HG03432 (cell line): ENCODE data around the gene RNF6.

ENCODE experiments used
- ATAC-seq: cut with Tn5 transposase; IDR thresholded peaks from one replicate; pipeline ENCODE4 v1.9.1; 2021; ENCODE audit warnings: mild to moderate bottlenecking, moderate library complexity; ENCODE audit not compliant: unreplicated experiment

Gene RNF6

DNA sequence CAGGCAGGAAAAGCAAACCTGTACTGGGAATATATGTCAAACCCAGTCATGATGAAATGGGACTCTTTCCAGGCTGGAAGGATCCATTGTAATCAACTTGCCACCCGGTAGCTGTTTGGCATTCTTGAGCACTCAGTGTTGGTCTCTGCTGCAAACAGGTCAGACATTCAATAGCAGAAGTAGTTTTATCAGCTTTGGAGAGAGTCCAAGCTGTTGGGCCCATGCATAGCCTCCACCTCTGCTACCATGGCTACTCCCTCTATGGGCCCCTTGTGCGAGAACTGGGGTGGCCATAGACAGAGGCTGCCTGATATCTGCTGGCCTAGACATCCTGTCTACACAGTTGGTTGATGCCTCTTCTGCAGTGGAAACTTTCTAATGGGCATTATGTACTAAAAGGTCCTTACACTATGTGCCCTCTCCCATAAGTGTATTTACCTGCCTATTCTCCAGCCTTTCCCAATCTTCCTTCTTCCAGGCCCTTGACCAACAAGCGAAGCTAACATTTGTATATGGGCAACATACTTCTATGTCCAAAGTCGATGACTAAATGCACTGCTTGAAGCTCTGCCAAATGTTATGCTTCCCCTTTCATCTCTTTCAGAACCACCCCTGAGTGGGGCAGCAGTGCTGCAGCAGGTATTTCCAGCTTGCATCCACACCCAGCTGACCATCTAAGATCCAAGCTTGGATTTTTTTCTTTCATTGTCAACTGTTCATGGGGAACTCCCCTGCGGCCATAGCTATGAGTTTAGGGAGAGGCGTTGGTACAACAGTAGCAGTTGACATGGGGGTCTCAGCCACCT lies 5.3 kb upstream of the RNF6 start:
- ATAC-seq, result no peak

DNA sequence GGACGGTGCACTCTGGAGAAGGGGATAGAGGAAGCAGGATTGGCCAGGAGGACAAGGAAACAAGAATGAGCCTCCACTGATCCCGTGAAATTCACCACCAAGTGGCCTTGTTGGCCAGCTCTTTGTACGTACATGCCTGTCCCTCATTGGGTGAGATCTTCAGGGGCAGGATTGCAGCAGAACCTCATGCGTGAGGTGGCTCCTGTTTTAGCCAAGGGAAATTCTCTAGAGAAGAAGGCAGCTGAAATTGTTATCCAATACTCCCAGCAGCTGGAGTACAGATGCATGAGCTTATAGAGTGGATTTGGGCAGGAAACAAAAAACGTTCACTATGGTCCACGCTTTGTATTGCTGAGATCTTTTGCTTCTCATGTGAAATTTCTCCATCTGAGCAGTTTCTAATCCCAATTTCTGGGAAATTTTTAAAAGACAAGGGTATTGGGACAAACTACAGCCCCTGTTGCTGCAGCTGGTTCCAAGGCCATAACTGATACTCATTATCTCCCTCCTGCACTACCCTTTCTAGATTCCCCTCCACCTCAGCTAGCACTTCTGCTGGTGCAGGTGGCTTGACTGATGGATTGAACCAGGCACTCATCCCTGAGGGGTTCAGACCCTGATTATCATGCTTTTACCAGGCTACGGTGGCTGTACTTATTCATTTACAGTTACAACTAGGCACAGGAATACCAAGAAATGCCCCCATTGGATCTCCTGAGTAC lies 3.9 kb upstream of the RNF6 start:
- ATAC-seq, result no peak

DNA sequence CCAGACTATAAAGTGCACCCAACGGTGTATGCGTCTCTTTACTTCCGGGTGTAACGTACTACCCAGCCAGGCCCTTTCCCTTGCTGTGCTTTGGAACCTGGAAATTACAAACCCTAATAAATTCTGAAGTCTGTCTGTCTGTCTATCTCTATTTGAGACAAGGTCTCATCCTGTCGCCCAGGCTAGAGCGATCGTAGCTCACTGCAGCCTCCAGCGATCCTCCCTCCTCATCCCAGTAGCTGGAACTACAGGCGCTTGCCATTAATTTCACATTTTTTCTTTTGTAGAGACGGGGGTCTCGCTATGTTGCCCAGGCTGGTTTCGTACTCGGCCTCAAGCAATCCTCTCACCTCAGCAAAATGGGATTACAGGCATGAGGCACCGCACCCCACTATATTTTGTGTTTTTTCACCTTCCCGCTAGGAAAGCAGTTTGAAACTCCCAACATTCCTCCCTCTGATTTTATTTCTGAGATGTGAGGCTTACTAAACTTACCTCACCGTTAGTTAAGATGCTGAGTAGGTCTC lies 469 bp upstream of the RNF6 start:
- ATAC-seq, result peak; percentile 55

DNA sequence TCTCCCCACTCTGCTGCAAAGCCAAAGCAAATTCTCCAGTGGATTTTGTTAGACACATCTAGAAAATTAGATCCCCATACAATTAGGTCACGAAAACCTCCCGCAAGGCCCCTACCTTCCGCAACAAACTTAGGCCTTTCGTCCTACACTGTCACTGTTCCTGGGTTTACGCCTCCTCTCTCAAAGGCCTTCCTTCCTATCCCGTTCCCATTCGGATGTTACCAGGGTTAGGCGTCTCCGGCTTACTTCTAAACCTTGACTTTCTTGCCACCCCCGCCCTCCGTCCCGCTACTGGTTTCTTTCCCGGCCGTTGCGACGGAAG lies 754 bp downstream of the RNF6 start:
- ATAC-seq, result peak; percentile 28

DNA sequence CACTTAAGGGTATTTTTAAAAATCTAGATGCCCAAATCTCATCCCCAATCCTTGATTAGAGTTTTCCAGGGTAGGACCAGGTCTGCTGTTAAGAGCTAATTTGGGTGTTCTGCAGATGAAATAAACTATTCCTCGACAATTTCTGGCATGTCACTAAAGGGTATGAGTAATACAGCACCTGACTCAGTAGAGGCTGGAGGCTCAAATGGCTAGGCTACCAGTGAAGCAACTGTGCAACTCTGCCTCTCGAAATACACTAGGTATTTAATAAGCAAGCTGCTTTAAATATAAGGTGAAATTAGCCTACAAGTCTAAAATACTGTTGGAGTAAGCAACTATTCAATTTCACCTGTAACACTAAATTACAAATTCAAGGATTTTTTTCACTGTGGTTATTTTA lies 1.5 kb downstream of the RNF6 start:
- ATAC-seq, result no peak

DNA sequence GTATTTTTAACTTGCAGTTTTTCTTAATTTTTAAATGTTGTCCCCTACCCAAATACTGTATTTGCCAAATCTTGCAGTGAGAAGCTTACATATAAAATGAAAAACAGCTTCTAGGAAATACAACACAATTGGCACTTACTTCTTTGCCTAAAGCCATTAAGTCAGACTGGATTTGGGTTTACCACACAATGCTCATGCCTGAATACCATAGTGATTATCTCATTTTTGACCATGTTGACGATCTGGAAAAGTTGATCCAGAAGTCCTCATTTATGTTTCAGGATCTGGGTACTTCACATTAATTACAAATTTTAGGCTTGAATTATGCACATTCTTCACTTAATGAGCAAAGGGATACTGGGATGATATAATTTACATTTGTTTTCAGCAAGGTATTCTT lies 2.4 kb downstream of the RNF6 start:
- no peak for ATAC-seq

DNA sequence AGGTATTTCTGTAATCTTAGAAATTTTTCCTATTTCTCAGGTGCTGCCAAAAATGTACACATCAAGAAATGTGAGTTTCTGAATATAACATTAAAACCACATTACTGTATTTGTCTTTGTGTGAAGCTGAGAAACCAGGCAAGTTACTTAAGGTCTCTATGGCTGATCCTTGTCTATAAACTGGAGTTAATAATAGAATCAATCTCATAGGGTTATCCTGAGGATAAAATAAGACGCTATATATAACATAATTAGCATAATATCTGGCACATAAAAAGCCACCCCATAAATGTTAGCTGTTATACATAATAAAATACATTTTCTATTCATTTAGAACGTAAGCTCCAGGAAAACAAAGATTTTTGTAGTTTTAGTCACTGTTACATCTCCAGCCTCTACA lies 6.1 kb downstream of the RNF6 start:
- no peak for ATAC-seq

DNA sequence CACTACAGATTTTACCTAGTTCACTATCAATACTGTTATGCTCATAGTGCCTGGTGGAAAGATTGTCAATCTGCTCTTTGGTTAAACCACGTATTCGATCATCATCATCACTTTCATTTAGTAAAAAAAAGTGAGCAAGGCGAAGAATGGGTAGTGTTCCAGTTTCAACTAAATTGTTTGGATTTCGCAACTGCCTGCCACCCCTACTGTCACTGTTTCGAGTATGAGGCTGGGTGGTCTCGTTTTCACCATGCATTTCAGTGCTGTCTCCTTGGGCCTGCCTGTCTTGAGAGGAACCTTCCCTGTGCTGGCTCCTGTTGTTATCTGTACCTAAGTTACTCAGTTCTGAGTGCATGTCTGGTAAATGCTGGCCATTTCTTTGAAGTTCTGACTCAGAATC lies 8.1 kb downstream of the RNF6 start:
- ATAC-seq, result no peak

DNA sequence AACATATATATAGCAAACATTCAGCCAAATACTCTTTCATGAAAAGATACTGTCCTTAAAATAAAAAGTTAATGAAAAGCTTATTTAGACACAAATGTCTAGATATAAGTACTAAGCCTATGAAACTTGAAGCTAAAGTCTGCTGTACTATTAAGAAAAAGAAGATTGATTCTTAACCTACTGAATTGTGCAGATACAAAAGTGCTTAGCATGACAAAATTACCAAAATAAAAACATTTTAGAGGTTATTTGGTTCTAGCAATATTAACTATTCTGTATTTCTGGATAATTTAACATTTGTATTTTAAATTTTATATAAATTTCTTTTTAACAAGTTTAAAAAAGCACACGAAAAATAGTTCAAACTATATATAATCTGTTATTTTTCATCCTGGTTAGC lies 8.8 kb downstream of the RNF6 start:
- ATAC-seq, result no peak

DNA sequence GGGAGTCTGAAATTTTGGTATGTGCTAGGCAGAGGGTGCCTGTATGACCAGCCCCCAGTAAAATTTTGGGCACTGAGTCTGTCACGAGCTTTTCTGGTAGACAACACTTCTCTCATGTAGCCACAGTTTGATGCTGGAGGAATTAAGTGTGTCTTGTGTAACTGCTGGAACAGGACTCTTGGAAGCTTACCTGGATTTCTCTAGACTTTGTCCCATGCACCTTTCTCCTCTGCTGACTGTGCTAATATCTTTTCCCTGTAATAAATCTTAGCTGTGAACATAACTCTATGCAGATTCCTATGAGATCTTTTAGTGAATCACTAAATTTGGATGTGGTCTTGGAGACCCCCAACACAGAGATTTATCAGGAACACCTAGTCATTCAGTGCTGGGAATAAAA lies 13.8 kb downstream of the RNF6 start:
- ATAC-seq, result no peak

DNA sequence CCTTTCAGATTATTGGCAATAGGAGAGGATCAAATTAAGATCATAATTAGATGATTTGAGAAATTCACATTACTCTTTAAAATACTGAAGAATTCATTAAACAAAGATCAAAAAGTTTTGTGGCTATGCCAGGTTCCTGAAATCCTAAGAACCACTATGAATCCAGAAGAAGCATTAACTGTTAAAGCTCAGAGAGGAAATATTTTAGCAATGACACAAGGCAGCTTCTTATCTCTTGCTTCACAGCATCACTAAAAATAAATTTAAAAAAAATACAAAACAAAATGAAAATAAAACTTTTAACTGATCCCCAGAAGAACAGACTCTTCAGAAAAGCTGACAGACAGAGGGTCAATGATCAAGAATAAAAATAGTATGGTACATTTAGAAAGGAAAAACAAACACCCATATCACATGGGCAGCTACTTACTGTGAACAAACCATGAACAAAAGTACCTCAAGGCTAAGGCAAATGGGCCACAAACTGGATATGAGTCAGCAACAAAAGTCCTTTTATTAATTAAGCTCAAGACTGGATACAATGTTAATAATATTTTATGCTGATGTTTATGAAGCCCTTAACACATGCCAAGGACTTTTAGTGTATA lies 19.6 kb downstream of the RNF6 start:
- no peak for ATAC-seq

DNA sequence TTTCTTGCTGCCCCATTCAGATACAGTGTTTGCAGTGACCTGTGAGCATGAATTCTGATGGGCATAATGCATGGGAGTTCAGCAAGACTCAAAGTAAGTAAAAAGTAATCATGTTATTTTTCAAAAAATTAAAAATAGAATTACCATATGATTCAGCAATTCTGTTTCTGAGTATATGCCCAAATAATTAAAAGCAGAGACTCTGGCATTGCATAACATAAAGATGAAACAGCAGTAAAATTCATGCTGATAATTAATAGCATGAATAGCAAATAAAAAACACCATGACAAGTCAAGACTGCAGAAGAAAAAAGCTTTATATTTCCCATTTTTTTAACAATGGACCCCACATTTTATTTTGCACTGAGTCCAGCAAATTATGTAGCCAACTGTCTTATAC lies 21.3 kb downstream of the RNF6 start:
- ATAC-seq, result no peak

DNA sequence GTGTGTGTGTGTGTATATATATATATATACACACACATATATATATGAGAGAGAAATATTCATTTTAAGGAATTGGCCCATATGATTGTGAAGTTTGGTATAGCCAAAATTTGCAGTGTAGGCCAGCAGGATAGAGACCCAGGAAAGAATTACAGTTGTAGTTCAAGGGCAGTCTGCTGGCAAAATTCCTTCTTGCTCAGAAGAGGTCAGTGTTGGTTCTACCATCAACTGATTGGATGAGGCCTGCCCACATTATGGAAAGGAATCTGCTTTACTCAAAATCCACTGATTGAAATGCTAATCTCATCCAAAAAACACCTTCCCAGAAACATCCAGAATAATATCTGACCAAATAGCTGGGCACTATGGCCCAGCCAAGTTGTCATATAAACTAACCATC lies 24.0 kb downstream of the RNF6 start:
- no peak for ATAC-seq

DNA sequence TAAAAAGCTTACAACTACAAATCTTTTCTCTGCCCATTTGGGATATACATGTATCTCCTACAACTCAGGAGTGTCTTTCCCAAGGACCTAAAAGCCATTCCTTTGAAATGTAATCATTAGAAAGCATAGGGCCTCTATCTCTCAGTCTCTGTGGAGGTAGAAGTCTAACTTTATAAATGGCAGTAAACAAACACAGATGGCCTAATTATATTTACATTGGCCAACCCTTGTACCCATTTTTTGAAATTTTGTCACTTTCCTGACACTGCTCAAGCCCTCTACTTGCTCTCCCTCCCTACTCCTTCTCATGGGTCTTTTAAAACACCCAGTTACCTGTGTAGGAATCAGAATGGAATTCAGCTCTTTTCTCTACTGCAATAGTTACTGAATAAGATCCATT lies 24.8 kb downstream of the RNF6 start:
- ATAC-seq, result no peak

DNA sequence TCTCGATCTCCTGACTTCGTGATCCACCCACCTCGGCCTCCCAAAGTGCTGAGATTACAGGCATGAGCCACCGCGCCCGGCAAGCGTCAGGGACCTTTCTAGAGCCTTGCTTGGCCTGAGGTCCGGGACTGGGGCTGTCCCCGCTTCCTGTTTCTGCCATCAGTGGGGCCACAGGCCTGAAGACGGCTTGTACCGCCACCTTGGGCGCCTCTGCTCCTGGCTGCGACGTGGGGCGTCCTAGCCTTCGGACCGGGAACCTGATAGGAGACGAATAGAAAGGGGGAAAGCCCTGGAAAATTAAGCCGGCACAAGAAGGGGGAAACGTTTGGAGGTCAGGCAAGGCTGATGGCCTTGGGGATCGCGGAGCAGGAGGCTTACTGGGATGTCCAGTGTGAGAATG lies 35.1 kb downstream of the RNF6 start:
- no peak for ATAC-seq

DNA sequence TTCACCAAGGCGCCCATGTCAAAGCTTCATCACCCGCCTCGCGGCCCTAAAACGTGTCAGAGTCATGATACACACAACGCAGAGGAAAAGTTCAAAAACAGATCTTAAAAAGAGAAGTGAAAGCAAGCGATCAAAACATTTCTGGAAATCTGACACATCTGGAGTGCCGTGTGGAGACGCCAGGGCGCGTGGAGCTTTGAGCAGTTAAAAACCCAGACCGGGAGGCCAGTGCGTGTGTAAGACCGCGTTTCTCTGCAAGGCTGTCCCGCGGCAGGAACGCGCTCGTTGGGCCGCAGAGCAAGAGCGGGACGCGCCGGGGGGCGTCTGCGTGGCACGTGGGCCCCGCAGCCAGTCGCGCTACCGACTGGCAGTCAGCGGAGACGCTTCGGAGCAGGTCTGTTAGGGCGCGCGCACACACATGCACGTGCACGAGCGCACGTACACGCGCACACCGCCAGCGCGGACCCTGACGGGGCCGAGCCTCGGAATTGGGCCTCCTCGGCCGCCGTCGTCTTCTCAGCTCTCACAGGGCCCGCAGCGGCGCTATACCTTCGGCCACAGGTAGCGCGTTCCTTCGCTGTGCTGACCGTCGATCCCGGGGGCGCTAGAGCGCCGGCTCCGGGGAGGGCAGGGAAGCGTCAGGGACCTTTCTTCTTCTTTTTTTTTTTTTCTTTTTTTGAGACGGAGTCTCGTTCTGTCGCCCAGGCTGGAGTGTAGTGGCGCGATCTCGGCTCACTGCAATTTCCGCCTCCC lies 35.8 kb downstream of the RNF6 start:
- ATAC-seq, result peak; percentile 90

DNA sequence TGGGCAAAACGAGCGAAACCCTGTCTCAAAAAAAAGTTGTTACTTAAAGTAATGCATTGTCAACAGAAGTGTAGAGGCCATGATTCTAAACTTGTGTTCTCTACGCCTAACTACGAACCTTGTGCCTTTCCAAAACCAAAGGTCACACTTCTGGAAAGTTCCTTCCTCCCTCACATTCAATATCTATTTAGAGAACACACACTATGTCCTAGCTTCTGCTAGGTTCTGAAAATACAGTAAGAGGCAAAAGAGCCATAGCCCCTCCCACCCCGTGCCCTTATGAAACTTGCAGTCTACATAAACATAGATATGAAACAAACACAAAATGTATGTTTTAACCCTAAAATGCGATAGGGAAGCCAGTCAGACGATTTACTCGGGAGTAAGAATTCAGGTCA lies 36.4 kb downstream of the RNF6 start:
- ATAC-seq, result peak; percentile 9

DNA sequence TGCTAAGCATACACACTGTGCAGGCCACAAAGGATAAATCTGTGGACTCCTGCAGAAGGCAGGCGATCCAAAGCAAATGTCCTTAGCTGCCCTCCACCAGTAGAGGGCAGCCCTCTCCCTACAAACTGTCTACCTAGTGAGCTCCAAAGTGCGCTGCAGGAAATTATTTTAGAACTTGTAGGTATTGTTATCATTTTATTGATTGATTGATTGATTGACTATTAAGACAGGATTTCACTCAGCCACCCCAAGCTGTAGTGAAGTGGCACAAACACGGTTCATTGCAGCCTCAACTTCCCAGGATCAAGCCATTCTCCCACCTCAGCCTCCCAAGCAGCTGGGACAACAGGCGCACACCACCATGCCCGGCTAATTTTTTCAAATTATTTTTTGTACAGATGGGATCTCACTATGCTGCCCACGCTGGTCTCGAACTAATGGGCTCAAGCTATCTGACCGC lies 37.3 kb downstream of the RNF6 start:
- ATAC-seq, result no peak

DNA sequence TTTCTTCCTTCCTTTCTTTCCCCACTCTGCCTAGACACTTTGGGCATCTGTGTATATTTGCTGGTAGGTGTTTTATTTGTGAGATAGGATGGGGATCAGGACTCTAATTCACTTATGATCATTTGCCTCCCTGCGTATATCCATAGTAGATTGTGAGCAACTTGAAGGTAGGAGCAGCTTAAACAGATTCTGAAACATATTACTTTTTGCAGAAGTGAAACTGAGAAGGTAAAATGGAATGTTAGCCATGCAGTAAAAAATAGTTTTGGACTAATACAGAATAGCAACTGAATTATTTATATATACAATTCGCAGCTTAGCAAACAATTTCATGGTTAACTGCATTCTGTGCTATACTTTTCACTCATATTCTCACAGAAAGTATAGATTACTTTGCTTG lies 38.7 kb downstream of the RNF6 start:
- ATAC-seq, result no peak

DNA sequence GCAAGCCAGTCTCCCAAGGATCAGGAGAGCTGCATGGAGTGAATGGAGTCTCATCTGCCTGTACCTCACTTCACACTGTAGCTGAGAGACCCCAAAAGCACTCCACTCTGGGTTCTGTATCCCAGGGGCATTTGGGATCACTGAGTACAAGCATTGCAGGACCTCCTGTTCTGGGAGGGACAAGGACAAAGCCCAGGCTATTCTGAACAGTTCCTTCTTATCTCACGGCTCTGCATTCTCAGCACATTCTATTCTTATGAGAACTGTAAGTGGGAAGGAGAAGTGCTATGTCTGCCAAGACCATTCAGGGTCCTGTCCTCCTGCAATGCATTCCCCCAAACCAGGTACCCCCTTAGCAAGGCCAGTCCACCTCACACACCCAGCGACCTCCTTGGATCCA lies 42.8 kb downstream of the RNF6 start:
- no peak for ATAC-seq

DNA sequence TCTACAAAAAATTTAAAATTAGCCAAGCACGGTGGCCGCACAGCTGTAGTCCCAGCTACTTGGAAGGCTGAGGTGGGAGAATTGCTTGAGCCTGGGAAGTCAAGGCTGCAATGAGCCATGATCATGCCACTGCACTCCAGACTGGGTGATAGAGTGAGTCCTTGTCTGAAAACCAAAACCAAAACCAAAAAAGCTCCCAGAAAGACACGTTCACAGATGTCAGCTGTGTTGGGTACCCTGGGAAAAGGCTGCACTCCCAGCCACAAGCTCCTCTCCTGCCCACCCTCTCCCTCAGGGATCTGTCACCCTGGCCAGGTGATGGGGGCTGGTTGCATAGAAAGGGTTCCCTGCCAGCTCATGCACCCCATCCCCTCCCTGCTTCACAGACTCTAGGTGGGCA lies 53.3 kb downstream of the RNF6 start:
- no peak for ATAC-seq
